GM19193 (cell line): ENCODE data around the gene UBXN10.

ENCODE experiments used
- POLR2A ChIP-seq: IDR thresholded peaks from 4 replicates; pipeline ENCODE4 v1.6.1; 2011; ENCODE audit not compliant: insufficient read depth, insufficient read length; ENCODE audit errors: extremely low read depth

UBXN10 gene

GRCh38 chr1:20185834-20186782, at the start of gene UBXN10, which contains the start of gene PLA2G2C:
TSS of gene UBXN10 (plus strand) at chr1:20186096. CDS start at chr1:20190562, 4,466 bp downstream.
TSS of gene PLA2G2C (minus strand) at chr1:20186518. CDS start at chr1:20177363, 9,155 bp downstream.
- no peak for TF ChIP-seq POLR2A

GRCh38 chr1:20136249-20136648, 49.6 kb upstream of the UBXN10 start:
- no peak for TF ChIP-seq POLR2A

- TF ChIP-seq POLR2A: no peak
These were observed 48.8 kb upstream of the UBXN10 start for GRCh38 chr1:20137055-20137454.

GRCh38 chr1:20137604-20138003, 48.3 kb upstream of the UBXN10 start:
- no peak for TF ChIP-seq POLR2A

GRCh38 chr1:20138346-20138745, 47.5 kb upstream of the UBXN10 start:
- no peak for TF ChIP-seq POLR2A

- no peak for TF ChIP-seq POLR2A
These were observed 46.8 kb upstream of the UBXN10 start, which contains the start of gene PLA2G2F for GRCh38 chr1:20138961-20139550. TSS of gene PLA2G2F (plus strand) at chr1:20139323. CDS start at chr1:20139428, 105 bp downstream.

- TF ChIP-seq POLR2A: no peak
These were observed 45.9 kb upstream of the UBXN10 start for GRCh38 chr1:20139776-20140612.

- TF ChIP-seq POLR2A: no peak
These were observed 44.9 kb upstream of the UBXN10 start for GRCh38 chr1:20141001-20141400.

- TF ChIP-seq POLR2A: no peak
These were observed 44.4 kb upstream of the UBXN10 start for GRCh38 chr1:20141466-20141865.

GRCh38 chr1:20142001-20142710, 43.7 kb upstream of the UBXN10 start:
- TF ChIP-seq POLR2A: no peak

- TF ChIP-seq POLR2A: no peak
These were observed 42.6 kb upstream of the UBXN10 start for GRCh38 chr1:20143318-20143717.

- TF ChIP-seq POLR2A: no peak
These were observed 41.9 kb upstream of the UBXN10 start for GRCh38 chr1:20143734-20144565.

GRCh38 chr1:20147846-20148570, 37.9 kb upstream of the UBXN10 start:
- no peak for TF ChIP-seq POLR2A
